Prostate gland (tissue), 2 donors: ENCODE results near the gene USF1.

Experiments
- POLR2A ChIP-seq: fragments of 450-650 bp; IDR thresholded peaks from one replicate; pipeline ENCODE4 v1.6.1; 2016; ENCODE audit warnings: antibody characterized with exemption, mild to moderate bottlenecking
- TF ChIP-seq, protein P1 (sequence below), 4 experiments: fragments of 200-600 bp in 2 of 4; fragments of 450-650 bp in 2 of 4; sonication (generic) in 2 of 4; IDR thresholded peaks; 1 replicate in 3 of 4; 2 replicates in 1 of 4; pipeline ENCODE4 v1.5.1; 2016 to 2019; ENCODE audit warnings: antibody characterized with exemption in 4 of 4, mild to moderate bottlenecking in 2 of 4, moderate library complexity in 2 of 4

DNA sequence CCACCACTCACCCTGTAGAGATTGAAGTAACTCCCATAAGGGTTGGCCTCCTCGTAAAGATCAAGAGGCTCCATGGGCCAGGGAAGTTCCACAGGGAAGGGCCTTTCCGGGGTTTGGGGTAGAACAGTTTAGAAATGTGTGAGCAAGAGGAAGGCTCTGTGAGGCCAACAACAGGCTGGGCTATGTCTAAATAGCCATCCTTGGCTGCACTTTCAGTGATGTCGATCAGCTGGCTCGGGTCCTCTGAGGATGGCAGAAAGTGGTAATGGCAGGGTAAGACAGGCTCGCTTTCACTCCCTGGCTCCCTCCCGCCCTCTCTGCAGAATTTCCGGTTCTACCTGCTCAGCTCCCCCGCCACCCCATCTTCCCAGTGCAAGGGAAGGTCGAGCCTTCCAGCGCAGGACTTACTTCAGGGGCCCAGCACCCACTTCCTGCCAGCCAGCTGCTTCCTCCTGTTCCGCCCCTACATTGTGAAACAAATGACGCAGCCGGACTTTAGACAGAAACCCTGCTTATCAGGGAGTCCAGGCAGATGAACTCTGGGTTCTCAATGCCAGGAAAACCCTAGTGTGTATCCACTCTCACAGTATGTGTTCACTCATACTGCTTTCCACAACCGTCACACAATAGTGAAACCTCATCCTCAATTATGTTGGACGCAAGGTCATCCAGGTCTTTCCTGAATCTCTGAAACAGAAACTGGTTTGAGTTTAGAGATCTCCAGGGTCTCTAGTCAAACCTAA is 32.1 kb downstream of the USF1 start:
- TF ChIP-seq, protein P1, sequence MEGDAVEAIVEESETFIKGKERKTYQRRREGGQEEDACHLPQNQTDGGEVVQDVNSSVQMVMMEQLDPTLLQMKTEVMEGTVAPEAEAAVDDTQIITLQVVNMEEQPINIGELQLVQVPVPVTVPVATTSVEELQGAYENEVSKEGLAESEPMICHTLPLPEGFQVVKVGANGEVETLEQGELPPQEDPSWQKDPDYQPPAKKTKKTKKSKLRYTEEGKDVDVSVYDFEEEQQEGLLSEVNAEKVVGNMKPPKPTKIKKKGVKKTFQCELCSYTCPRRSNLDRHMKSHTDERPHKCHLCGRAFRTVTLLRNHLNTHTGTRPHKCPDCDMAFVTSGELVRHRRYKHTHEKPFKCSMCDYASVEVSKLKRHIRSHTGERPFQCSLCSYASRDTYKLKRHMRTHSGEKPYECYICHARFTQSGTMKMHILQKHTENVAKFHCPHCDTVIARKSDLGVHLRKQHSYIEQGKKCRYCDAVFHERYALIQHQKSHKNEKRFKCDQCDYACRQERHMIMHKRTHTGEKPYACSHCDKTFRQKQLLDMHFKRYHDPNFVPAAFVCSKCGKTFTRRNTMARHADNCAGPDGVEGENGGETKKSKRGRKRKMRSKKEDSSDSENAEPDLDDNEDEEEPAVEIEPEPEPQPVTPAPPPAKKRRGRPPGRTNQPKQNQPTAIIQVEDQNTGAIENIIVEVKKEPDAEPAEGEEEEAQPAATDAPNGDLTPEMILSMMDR (IDR thresholded peaks at IDR 0.05) = peak in 1 of 4 experiments; percentile 9
- peak; percentile 26 for TF ChIP-seq POLR2A
